NB4 (cell line): ENCODE results near the gene EID1.

ENCODE experiments used
- DNase-seq: peaks from one replicate; pipeline ENCODE4 v3.0.0; 2010; ENCODE audit warnings: low read depth
- H3K4me3 ChIP-seq: one replicate; pipeline ENCODE4 v1.5.1; 2011; ENCODE audit warnings: mild to moderate bottlenecking, low read depth, low read length, moderate library complexity
- CTCF ChIP-seq: IDR thresholded peaks from one replicate; pipeline ENCODE4 v1.5.1; 2012; ENCODE audit warnings: low read depth, low read length
- MAX ChIP-seq: IDR thresholded peaks from 2 replicates; pipeline ENCODE4 v1.6.1; 2011; ENCODE audit warnings: low read depth, low read length
- MYC ChIP-seq: IDR thresholded peaks from 2 replicates; pipeline ENCODE4 v1.6.1; 2011; ENCODE audit warnings: low read depth, low read length
- POLR2A ChIP-seq: IDR thresholded peaks from 2 replicates; pipeline ENCODE4 v1.6.1; 2011; ENCODE audit warnings: mild to moderate bottlenecking; ENCODE audit not compliant: insufficient read length; ENCODE audit errors: extremely low read depth

The EID1 gene

GRCh38 chr15:48887144-48887543 is 9.2 kb downstream of the EID1 start:
- no peak overlapping the region for H3K4me3 ChIP-seq
- TF ChIP-seq MYC (no peak), MAX (no peak), POLR2A (no peak), CTCF (no peak)
- no peak for DNase-seq

GRCh38 chr15:48888191-48888590 is 10.3 kb downstream of the EID1 start:
- H3K4me3 ChIP-seq: no peak overlapping the region
- no peak for TF ChIP-seq MYC
- TF ChIP-seq CTCF: no peak
- TF ChIP-seq POLR2A: no peak
- no peak for TF ChIP-seq MAX
- no peak for DNase-seq

GRCh38 chr15:48888836-48889235 is 10.9 kb downstream of the EID1 start:
- no peak for DNase-seq

GRCh38 chr15:48889925-48890324 is 12.0 kb downstream of the EID1 start:
- no peak overlapping the region for H3K4me3 ChIP-seq
- no peak for TF ChIP-seq MAX
- no peak for TF ChIP-seq CTCF
- TF ChIP-seq MYC: no peak
- no peak for TF ChIP-seq POLR2A
- no peak for DNase-seq

More at GRCh38 chr15:48888836-48889235, 10.9 kb downstream of the EID1 start:
- TF ChIP-seq POLR2A (no peak), MYC (no peak), MAX (no peak), CTCF (no peak)
- no peak overlapping the region for H3K4me3 ChIP-seq

GRCh38 chr15:48890375-48890972 is 12.5 kb downstream of the EID1 start:
- no peak for DNase-seq
- TF ChIP-seq CTCF (no peak), POLR2A (no peak), MYC (no peak), MAX (no peak)
- H3K4me3 ChIP-seq: no peak overlapping the region
